GM19438 (cell line): ENCODE results near the gene ME1.
A peak's percentile ranks its signal among the peaks of the same experiment; 100 is the strongest.
"Not testable (repeated sequence)": the region's sequence is repeated elsewhere in the genome, so short reads cannot be mapped to it uniquely, and the experiment has no call there.

Source experiments
- ATAC-seq: cut with Tn5 transposase; IDR thresholded peaks from one replicate; pipeline ENCODE4 v1.9.1; 2021; ENCODE audit warnings: low read depth; ENCODE audit not compliant: unreplicated experiment

ME1 gene

GRCh38 chr6:83430611-83431544, at the start of gene ME1:
ME1 (minus strand) TSS chr6:83431051; CDS start chr6:83430954, 97 bp downstream.
- peak; percentile 80 for ATAC-seq

GRCh38 chr6:83480470-83480869, 49.6 kb upstream of the ME1 start:
- no peak for ATAC-seq

- no peak for ATAC-seq
These were observed 48.5 kb upstream of the ME1 start for GRCh38 chr6:83479389-83479788.

GRCh38 chr6:83476971-83477370, 46.1 kb upstream of the ME1 start:
- ATAC-seq, result no peak

- no peak for ATAC-seq
These were observed 43.5 kb upstream of the ME1 start for GRCh38 chr6:83474309-83474708.

- no peak for ATAC-seq
These were observed 41.9 kb upstream of the ME1 start for GRCh38 chr6:83472767-83473166.

- ATAC-seq, result no peak
These were observed 39.7 kb upstream of the ME1 start for GRCh38 chr6:83470587-83470986.

GRCh38 chr6:83470001-83470400, 39.1 kb upstream of the ME1 start:
- ATAC-seq, result no peak

- no peak for ATAC-seq
These were observed 36.8 kb upstream of the ME1 start for GRCh38 chr6:83467620-83468036.

GRCh38 chr6:83466328-83466727, 35.5 kb upstream of the ME1 start:
- ATAC-seq, result no peak

- no peak for ATAC-seq
These were observed 33.7 kb upstream of the ME1 start for GRCh38 chr6:83464381-83465140.

GRCh38 chr6:83463886-83464285, 33.0 kb upstream of the ME1 start:
- ATAC-seq, result no peak

GRCh38 chr6:83462524-83462923, 31.7 kb upstream of the ME1 start:
- ATAC-seq, result no peak

GRCh38 chr6:83461438-83461837, 30.6 kb upstream of the ME1 start:
- ATAC-seq, result no peak

- no peak for ATAC-seq
These were observed 28.8 kb upstream of the ME1 start for GRCh38 chr6:83459663-83460062.

- ATAC-seq, result not testable (repeated sequence)
These were observed 19.2 kb upstream of the ME1 start for GRCh38 chr6:83450015-83450414.

GRCh38 chr6:83444086-83444699, 13.3 kb upstream of the ME1 start:
- not testable (repeated sequence) for ATAC-seq

GRCh38 chr6:83443516-83443915, 12.7 kb upstream of the ME1 start:
- ATAC-seq, result no peak

- no peak for ATAC-seq
These were observed 11.9 kb upstream of the ME1 start for GRCh38 chr6:83442752-83443151.

GRCh38 chr6:83439201-83439600, 8.3 kb upstream of the ME1 start:
- no peak for ATAC-seq

- ATAC-seq, result no peak
These were observed 5.8 kb upstream of the ME1 start for GRCh38 chr6:83436674-83437073.
